GM12878 (cell line): Measurements from ENCODE around the gene CALML5. TPM values are rescaled to one million over a fixed set of nuclear protein-coding genes. Genes with fewer than 3 reads are reported as not detected.

Experiments
- ATAC-seq: fragments of 200-7000 bp; cut with Tn5 transposase; 3 replicates; pipeline ENCODE4 v1.9.1; 2020; ENCODE audit warnings: mild to moderate bottlenecking, moderate library complexity
- BruUV-seq: library from RNA; stranded (reverse); fragments of 400-500 nt; replicated peaks from 2 replicates; lab custom pipeline; 2021; lab: Mats Ljungman, UMichigan
- CTCF ChIA-PET: fragments of 300-600 bp; sonication (Branson Sonifier 250); formaldehyde crosslinking; extraction: SDS; loops from one replicate; lab custom pipeline; 2021; ENCODE audit warnings: inconsistent platforms; lab: Yijun Ruan, JAX
- POLR2A ChIA-PET: fragments of 350-600 bp; formaldehyde crosslinking; extraction: SDS; loops from one replicate; lab custom pipeline; 2021; ENCODE audit warnings: inconsistent platforms; lab: Charles Lee
- RAD21 ChIA-PET: fragments of 300-600 bp; sonication (Branson Sonifier 250); formaldehyde crosslinking; loops from one replicate; lab custom pipeline; 2023; ENCODE audit warnings: antibody characterized with exemption; ENCODE audit not compliant: unreplicated experiment; lab: Charles Lee
- SMC1A ChIA-PET: fragments of 300-600 bp; sonication (Branson Sonifier 250); formaldehyde crosslinking; loops from one replicate; lab custom pipeline; 2023; ENCODE audit not compliant: unreplicated experiment, uncharacterized antibody; lab: Charles Lee
- DNase-seq: peaks from one replicate; pipeline ENCODE4 v3.0.0-alpha.2; 2011; ENCODE audit warnings: low read depth, low spot score
- FAIRE-seq: peaks from 3 replicates; lab custom pipeline; 2011; peaks lifted over from hg19 to GRCh38; lab: Jason Lieb, UNC
- H2AFZ ChIP-seq: 2 replicates; pipeline ENCODE4 v1.6.0; 2011; ENCODE audit warnings: low read depth, low read length, control low read depth; ENCODE audit not compliant: control insufficient read depth
- H3K27ac ChIP-seq: 2 replicates; pipeline ENCODE4 v1.5.1; 2011; ENCODE audit warnings: control low read depth; ENCODE audit not compliant: control insufficient read depth, insufficient read depth
- H3K27me3 ChIP-seq, 2 experiments: replicated peaks in 1 of 2; 2 replicates each; pipeline versions ENCODE4 v1.6.0 to v1.6.1; 2011; ENCODE audit warnings: low read length in 1 of 2; ENCODE audit not compliant: control insufficient read depth in 2 of 2, insufficient read depth in 2 of 2
- H3K36me3 ChIP-seq, 2 experiments: 2 replicates each; pipeline ENCODE4 v1.5.1; 2011; ENCODE audit warnings: low read length in 1 of 2; ENCODE audit not compliant: control insufficient read depth in 2 of 2, insufficient read depth in 2 of 2
- H3K4me1 ChIP-seq: 2 replicates; pipeline ENCODE4 v1.6.1; 2011; ENCODE audit warnings: mild to moderate bottlenecking, low read length, moderate library complexity, mixed read lengths; ENCODE audit not compliant: control insufficient read depth, insufficient read depth
- H3K4me2 ChIP-seq: 2 replicates; pipeline ENCODE4 v1.6.0; 2011; ENCODE audit warnings: control low read depth; ENCODE audit not compliant: control insufficient read depth, insufficient read depth
- H3K4me3 ChIP-seq: fragments of 200-600 bp; sonication (generic); 2 replicates; pipeline ENCODE4 v1.5.1; 2016
- H3K79me2 ChIP-seq: 2 replicates; pipeline ENCODE4 v1.6.0; 2011; ENCODE audit warnings: low read length; ENCODE audit not compliant: control insufficient read depth, insufficient read depth
- H3K9ac ChIP-seq: 2 replicates; pipeline ENCODE4 v1.8.0; 2011; ENCODE audit warnings: low read length, control low read depth, mixed read lengths; ENCODE audit not compliant: control insufficient read depth, insufficient read depth
- H3K9me3 ChIP-seq: replicated peaks from 3 replicates; pipeline ENCODE4 v1.5.1; 2011; ENCODE audit warnings: mild to moderate bottlenecking, low read length; ENCODE audit not compliant: control insufficient read depth, insufficient read depth
- H4K20me1 ChIP-seq: 2 replicates; pipeline ENCODE4 v1.6.0; 2011; ENCODE audit not compliant: control insufficient read depth, insufficient read depth
- ESRRA ChIP-seq: IDR thresholded peaks from 2 replicates; pipeline ENCODE4 v1.6.1; 2012; ENCODE audit warnings: mild to moderate bottlenecking, low read length, improper control_type of control experiment
- NFXL1 ChIP-seq: fragments of 450-650 bp; IDR thresholded peaks from 2 replicates; pipeline ENCODE4 v1.6.1; 2017; ENCODE audit warnings: antibody characterized with exemption, mild to moderate bottlenecking, borderline replicate concordance
- RFX5 ChIP-seq: IDR thresholded peaks from 2 replicates; pipeline ENCODE4 v1.6.1; 2011; ENCODE audit warnings: low read depth, low read length, improper control_type of control experiment
- SMC3 ChIP-seq: IDR thresholded peaks from 2 replicates; pipeline ENCODE4 v1.6.1; 2011; ENCODE audit warnings: low read length, improper control_type of control experiment, borderline replicate concordance
- TCF3 ChIP-seq: IDR thresholded peaks from 2 replicates; pipeline ENCODE4 v1.6.1; 2012; ENCODE audit warnings: low read depth, mild to moderate bottlenecking, low read length, borderline replicate concordance; ENCODE audit not compliant: insufficient read depth
- WGBS: methylation state at CpG from one replicate; pipeline ENCODE4 v1.1.6; 2016; ENCODE audit warnings: low lambda C conversion rate; ENCODE audit not compliant: insufficient replicate concordance, insufficient coverage; ENCODE audit errors: missing lambda C conversion rate; 5-methylcytosine and 5-hydroxymethylcytosine counted together
- in situ Hi-C: fragments of 300-500 bp; cut with MboI; formaldehyde crosslinking; loops from 9 replicates; pipeline ENCODE4 v1.14.3; 2018; ENCODE audit warnings: mixed read lengths
- intact Hi-C: fragments of 100-400 bp; cut with micrococcal nuclease; formaldehyde crosslinking; loops from one replicate; pipeline ENCODE4 v1.14.2; 2022; ENCODE audit not compliant: unreplicated experiment
- polyA plus RNA-seq, 11 experiments: library from polyadenylated mRNA; depleted of rRNA in 4 of 11; unstranded in 6 of 11; stranded (reverse) in 5 of 11; fragments of >200 nt; fragmentation: Nextera tagmentation in 4 of 11; fragmentation: Illumina TruSeq in 1 of 11; extraction: Ambion mirVana in 4 of 11; extraction: Trizol in 1 of 11; gene quantifications; 1 replicate in 1 of 11; 2 replicates in 10 of 11; pipeline versions ENCODE4 v1.2.1 to v1.2.3, GENCODE V29; 2011 to 2016; ENCODE audit warnings: inconsistent platforms in 2 of 11, missing spikeins in 2 of 11, low read depth in 1 of 11
- total RNA-seq, 4 experiments: library from RNA; depleted of rRNA in 3 of 4; stranded (reverse); fragments of >200 nt in 3 of 4; fragmentation: Illumina TruSeq in 1 of 4; extraction: Trizol in 1 of 4; gene quantifications; 2 replicates each; pipeline versions ENCODE4 v1.2.1 to v1.2.3, GENCODE V29; 2013 to 2021
- TF ChIP-seq, protein P1 (sequence below): IDR thresholded peaks from 2 replicates; pipeline ENCODE4 v1.6.1; 2012; ENCODE audit warnings: low read length, inconsistent platforms

Gene CALML5
- total and polyA plus RNA-seq, 10 of the 15 experiments (the other 5 are each of a cell fraction or from before 2014, with no cell fraction given), result not detected

DNA sequence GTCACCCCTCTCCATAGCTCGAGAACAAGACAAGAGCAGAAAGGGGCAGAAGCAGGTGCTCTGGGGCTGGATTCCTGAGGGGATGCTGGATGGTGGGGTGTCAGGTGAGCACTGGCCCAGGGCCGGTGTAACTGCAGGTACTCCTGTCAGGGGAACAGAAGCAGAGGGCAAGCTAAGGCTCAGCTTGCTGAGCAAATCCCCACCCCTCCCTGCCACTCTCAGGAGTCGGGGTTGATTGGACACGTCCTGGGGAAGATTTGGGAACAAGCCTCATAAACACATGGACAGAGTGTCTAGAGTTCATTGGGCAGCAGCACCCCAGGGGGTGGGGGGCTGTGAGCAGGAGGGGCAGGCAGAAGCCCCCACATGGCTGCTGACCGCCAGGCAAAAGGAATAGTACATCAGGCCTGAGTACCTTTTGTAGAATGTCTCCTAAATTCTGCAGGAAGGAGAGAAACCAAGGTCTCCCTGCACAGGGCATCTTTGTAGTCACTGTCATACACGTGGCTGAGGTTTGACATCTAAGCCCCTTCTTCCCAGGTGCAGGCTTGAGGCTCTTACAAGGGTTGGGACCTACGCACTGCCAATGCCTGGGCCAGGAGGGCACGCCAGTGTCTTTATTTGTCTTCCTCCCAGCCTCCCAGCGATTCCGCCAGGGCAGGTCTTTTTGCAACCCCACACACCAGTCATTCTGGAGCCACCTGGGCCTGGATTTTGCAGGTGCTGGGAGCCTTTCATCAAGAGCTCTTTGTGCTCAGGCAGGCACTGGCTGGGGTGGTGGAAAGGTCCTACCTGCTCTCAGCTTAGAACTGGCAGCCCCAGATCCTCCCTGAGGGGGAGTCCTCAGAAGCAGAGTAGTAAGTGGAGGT, 28.2 kb upstream of the CALML5 start (continued):
- TF ChIP-seq NFXL1 (no peak), SMC3 (no peak)

DNA sequence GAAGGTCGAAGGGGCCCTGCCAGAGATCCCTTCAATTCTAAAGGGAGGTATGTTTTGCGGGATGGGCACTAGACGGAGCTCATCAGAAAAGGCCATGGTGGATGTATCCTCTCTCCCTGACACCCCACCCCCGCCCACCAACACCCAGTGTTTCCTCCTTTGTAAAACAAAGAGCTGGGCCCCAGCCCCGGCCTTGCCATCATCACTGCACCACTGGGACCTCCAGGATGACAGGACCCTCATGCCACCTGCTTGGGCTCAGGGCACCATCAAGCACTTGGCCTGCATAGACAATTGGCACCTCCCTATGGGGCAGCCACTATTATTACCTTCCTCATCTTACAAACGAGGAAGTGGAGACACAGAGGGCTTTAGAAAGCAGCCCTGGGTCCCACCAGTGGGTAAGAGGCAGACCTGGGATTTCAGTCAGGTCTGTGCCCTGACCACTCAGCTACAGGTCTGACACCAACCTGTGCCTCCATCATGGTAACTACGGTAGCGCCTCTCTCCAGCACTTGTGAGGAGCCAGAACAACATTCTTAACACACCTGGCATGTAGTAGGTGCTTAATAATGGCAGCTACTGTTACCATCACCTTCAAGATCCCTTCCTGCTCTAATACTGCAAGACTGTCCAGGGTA, 27.4 kb upstream of the CALML5 start:
- CTCF ChIA-PET, result no interaction called here
- 47% methylated on average over 8 of the region's 8 CpGs for WGBS

More for the DNA sequence above, 27.4 kb upstream of the CALML5 start:
- Histone ChIP-seq H3K27me3 (peaks cover 5% of the 10 kb centered on the region in 2 experiments; a peak in 3 of 4 replicates), H3K36me3 (no peaks in the 10 kb centered on the region), H3K4me2 (no peak overlapping the region), H2AFZ (no peak overlapping the region), H3K79me2 (no peaks in the 10 kb centered on the region), H3K4me3 (no peak overlapping the region), H3K4me1 (no peaks in the 10 kb centered on the region), H3K9me3 (no peaks in the 10 kb centered on the region), H3K27ac (no peak overlapping the region), H4K20me1 (no peaks in the 10 kb centered on the region), H3K9ac (no peak overlapping the region)
- DNase-seq, result no peak
- in situ Hi-C loops (no loop called here), intact Hi-C loops (no loop called here)
- BruUV-seq, result no TSS peak
- FAIRE-seq, result no peak
- TF ChIP-seq, protein P1, sequence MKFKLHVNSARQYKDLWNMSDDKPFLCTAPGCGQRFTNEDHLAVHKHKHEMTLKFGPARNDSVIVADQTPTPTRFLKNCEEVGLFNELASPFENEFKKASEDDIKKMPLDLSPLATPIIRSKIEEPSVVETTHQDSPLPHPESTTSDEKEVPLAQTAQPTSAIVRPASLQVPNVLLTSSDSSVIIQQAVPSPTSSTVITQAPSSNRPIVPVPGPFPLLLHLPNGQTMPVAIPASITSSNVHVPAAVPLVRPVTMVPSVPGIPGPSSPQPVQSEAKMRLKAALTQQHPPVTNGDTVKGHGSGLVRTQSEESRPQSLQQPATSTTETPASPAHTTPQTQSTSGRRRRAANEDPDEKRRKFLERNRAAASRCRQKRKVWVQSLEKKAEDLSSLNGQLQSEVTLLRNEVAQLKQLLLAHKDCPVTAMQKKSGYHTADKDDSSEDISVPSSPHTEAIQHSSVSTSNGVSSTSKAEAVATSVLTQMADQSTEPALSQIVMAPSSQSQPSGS, result no peak
- TF ChIP-seq ESRRA, result no peak
- TF ChIP-seq RFX5, result no peak
- TF ChIP-seq TCF3, result no peak
- ChIA-PET RAD21 (no interaction called here), POLR2A (no interaction called here), SMC1A (no interaction called here)
- no peak for ATAC-seq
